HCEC 1CT (cell line): Measurements from ENCODE around the gene CUBN.

Source experiments
- DNase-seq: peaks from one replicate; pipeline ENCODE4 v3.0.0-alpha.2; 2017

CUBN gene

DNA sequence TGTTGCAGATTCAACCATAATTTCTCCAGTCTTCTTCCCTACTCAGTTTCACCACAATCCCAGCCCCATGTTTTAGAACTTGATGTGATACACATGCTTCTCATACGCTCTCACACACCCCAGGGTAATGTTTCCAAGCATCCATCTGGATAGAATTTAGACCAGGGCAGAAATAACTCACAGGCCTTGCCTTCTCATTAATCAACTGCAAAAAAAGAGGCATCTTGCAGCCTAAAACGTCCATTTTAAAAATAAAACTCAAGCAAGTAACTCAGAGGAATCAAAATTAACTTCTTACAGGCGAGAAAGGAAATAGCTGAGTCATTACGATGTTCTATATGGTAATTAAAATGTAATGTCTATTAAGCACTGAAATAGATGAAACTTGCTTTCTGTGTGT is 185.2 kb downstream of the CUBN start:
- DNase-seq = peak; percentile 56

DNA sequence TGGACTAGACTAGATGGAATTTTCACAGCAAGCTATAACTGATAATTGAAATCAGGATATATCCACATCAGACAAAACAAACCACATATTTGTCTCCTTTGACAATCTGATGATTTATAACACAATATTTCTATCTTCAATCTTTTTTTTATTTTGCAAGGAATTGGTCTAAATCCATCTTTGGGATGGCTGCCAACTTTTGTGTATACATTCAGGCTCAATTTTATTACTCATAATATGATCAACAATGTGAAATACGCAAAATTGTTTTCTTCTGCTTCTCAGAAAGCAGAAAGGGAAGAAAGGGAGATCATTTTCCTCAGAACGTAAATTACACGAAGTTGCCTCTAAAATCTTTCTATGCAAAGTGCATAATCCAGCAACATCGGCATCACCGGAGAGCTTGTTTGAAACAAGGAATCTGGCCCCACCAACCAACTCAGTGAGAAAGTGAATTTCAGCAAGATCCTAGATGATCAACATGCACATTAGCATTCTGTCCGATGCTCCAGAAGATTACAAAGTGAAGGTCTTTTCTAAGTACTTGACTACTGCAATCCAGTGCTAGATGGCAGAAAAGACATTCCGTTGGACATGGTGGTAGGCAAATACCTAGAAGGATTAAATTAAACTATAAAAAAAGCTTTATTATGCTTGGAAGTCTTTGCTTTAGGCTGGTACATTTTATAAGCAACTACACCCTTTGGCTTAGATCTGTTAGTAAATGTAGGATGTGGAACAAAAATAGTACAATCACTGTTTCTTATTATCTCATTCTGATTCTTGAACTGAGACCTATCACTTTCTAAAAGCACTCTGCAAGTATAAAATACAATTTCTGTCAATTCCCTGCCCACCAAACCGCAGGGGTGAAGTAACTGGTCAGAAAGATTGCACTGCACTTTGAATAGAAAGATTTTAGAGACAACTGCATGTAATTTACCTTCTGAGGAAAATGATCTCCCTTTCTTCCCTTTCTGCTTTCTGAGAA is 186.0 kb downstream of the CUBN start:
- DNase-seq = peak; percentile 61

DNA sequence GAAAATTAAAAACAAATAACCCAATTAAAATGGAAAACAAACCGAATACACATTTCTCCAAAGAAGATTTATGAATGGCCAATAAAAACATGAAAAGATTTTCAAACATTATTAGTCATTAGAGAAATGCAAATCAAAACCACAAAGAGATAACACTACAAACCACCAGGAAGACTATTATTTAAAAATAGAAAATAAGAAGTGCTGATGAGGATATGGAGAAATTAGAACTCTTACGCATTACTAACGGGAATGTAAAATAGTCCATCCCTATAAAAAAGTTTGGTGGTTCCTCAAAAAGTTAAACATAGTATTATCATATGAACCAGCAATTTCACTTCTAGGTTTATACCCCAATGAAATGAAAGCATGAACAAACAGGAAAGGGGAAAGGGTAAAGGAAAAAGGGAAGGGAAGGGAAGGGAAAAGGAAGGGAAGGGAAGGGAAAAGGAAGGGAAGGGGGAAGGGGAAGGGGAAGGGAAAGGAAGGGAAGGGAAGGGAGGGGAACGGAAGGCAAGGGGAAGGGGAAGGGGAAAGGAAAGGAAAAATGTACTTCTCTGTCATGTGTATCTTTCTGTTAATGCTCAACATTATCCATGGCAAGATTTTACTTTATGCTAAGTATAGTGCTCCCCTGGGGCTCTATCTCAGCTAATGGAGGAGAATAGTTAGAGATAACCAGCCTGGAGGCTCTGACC is 187.1 kb downstream of the CUBN start:
- DNase-seq = no peak

DNA sequence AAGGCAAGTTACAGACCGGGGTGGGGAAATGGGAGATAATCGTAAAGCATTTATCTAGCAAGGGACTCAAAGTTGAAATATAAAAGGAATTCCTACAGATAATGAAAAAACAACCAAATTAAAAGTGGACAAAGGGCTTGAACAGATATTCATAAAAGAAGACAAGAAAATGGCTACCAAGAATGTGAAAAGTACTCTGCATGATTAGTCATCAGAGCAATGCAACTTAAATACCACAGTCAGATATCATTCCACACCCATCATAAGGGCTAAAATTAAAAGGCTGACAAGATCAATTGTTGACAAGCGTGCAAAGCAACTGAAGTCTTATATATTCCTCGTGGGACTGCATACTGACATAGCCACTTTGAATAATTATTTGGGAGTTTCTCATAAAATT is 187.7 kb downstream of the CUBN start:
- DNase-seq = peak; percentile 36

DNA sequence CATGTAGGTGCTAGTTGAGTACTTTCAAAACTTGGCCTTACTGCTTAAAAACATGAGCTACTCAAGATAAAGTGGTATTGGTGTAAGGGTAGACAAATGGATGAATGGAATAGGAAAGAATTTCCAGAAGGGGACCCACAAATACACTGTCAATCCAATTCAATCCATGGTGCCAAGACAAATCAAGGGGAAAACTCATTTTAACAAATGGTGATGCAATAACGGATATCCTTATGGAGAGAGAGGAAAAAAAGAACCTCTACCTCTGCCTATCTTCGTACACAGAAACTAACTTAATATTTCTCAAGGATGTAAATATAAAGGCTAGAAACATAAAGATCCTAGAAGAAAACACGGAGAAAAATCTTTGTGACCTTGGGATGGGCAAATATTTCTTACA is 188.5 kb downstream of the CUBN start:
- DNase-seq = no peak

DNA sequence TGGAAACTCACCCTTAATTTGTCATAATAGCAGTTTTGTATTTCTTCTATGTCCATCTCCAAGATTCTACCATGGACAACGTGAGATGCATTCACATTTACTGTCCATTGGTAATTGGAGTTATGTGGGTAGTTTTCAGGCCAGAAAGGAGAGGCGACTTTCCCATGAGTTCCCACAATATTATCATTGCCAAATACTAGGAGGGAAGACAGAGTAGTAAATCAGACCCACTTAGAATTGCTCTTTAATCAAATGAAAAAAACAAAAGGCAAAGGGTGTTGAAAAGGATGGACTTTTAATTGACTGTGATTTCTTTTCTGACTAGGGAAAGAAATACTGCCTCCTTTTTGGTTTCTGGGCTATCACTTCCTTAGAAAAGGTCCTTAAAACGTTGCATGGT is 190.7 kb downstream of the CUBN start:
- no peak for DNase-seq

DNA sequence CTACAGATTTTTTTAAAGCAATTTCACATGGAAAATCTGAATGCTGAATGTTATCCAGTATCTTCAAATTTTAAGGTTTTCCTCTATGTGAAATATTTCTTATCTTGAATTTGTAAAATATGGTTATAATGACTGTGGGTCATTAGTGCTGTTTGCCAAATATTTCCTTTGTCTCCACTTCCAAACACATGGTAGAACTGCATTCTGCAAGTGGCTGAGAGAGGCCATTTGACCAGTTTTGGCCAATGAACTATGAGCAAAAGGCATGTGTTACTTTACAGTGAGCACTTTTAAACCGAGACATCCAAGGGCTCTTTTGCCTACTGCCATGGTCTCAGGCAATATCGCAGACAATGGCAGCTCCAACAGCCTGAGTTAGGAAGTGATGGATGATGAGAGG is 195.2 kb downstream of the CUBN start:
- no peak for DNase-seq

DNA sequence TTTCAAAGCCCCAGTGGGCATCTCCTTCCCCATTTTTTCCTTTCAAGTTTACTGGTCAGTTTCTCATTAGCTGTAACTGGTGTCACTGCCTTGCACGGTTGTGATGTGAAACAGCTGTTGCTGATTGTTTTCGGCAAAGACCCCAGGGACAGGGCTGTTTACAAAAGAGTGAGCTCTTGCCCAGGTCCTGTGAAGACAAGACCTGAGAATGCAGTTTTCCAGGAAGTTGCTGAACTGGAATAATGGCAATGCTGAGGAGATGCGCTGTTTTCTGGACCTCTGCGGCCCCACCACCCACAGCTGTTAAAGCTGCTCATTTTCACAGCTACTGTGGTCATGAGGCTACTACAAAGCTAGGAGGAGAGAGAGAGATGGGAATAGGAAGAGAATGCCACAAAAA is 195.8 kb downstream of the CUBN start:
- DNase-seq = no peak

DNA sequence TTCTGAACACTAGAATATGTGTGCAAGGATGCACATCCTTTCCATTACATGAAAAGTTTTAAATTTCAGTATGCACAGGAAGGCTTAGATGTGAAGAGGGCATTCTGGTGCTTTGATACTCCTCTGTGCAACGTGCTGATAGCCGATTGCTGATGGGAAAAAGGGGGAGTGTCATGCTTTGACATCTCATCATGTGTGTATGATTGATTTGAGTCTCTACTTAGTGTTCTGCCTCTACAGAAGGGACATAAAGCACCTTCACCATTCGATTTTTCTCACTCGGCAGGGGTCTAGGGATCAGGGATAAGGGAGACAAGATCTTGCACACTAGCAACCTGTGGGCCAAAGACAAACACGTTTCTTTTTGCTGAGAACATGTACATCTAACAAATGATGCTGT is 197.7 kb downstream of the CUBN start:
- no peak for DNase-seq

DNA sequence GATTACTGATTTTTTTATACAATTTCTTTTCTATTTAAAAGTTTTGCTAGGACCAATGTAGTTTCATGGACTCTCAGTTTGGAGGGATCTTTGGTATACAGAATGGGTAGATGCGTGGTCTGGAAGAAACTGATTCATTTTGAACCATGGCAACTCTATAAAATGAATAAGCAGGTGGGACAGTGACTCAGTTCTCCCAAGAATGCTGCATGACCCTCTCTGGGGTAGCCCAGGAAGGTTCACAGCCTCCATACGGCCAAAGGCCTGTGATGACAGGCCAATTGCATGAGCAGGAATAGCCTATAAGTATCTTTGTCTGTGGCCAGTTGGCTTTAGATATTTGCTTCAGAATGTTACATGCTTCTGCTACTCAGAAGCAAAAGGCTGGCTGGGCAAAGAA is 199.1 kb downstream of the CUBN start:
- no peak for DNase-seq

DNA sequence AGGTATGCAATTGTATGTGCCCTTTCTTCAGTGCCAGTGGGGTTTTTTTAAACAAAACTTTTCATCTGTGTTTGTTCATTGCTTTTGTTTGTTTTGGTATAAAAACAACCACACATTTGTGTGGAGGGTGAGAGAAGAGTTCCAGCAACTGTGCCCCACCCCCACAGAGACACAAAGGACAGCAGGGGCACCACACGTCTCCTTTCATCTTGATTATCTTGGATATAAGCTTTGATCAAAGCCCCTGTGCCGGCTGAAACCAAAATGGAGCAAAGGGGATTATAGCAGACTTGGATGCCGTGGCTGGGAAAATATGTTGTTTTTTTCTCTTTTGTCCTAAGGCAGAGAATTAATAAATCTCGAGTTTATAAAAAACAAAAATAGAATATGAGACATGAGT is 200.5 kb downstream of the CUBN start:
- no peak for DNase-seq

DNA sequence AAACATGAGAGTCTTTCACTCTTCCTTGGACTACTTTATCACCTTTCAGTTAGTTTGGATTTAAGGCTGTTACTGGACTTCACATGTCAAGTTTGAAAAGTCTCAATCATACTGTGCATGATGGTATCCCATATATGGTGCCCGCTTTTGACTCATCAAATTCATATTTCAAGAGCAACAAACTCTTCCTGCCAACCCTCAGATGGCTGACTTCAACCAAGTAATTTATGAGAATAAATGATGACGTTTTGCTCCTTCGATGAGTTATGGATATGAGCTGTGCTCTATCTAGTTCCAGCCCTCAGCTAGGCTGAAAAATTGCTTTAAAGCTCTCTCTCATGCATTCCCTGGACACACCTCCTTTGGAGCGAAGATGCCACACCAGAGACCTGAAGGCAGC is 202.1 kb downstream of the CUBN start:
- DNase-seq = no peak

DNA sequence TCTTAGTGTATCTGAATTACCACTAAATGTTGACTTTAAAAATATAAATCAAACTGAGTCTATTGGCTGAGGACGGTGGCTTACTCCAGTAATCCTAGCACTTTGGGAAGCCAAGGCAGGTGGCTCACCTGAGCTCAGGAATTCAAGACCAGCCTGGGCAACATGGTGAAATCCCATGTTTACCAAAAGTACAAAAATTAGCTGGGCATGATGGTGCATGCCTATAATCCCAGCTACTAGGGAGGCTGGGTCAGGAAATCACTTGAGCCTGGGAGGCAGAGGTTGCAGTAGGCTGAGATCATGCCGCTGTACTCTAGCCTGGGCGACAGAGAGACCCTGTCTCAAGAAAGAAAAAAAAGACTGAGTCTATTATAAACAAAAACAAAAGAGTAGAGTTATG is 205.9 kb downstream of the CUBN start:
- DNase-seq = no peak

DNA sequence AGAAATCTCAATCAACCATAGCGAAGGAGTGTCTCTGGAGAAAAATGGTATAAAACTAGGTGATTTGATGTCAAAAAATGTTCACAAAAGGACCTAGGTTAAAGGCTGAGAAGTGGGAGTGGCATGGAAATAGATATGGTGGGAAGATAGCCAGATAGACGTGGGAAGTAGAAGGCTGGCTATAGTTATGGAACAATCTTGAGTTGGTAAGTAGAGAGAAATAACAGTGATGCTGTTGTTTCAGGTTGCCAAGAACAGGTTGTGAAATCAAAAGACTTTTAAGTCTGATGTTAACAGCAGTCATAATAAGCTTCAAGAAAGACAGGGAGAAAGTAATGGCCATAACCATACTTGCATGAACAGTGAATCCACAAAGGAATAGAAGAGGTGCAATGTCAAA is 206.3 kb downstream of the CUBN start:
- DNase-seq = no peak

DNA sequence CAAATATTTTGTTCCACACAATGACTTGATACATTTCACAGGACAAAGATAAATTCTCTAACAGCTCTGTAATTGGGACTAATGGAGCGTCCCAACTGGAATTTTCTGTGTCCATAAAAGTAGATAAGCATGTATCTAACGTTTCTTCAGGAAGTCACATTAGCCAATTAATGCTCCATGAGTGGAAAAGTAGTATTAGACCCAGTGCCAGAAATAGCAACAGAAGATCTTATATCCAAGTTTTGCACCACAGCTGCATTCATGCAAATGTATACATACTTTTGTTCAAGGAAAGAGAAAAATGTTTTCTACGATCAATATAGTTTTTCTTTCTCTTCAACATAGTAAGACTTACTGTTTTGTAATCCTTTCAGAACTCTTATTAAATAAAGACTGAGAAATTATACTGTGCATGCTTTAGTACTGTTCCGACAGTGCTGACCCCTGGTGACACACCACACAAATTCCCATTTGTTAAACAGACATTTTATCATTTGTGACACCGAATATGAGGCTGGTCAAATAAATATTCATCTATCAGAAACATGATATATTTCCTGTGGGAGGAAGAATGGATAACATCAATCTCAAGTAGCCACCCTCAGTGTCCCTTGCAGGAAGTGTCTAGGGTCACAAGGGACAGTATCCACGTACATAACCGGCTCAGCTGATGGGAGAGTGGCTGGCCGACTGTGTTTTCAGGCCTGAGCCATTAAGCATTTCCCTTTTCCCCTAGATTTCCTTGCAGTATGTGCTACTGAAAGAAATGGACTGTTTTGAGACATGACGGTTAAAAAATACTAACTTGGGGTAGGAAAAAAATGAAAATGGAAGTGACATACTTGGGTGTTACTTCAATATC is 210.3 kb downstream of the CUBN start:
- DNase-seq = no peak

DNA sequence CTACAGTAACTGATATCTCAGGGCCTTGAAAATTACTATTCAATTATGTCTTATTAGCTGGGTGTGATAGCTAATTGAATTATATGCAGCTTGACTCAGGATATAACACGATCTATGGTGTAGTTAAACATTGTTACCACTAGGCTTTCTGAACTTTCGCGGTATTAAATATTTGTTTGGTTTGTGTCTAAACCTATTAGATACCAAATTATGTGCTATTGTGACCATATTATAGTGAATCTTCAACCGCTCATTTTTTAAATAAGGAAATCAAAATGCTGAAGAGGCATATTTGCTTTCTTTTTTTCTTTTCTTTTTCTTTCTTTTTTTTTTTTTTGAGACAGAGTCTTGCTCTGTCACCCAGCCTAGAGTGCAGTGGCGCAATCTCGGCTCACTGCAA is 213.1 kb downstream of the CUBN start:
- DNase-seq = no peak

DNA sequence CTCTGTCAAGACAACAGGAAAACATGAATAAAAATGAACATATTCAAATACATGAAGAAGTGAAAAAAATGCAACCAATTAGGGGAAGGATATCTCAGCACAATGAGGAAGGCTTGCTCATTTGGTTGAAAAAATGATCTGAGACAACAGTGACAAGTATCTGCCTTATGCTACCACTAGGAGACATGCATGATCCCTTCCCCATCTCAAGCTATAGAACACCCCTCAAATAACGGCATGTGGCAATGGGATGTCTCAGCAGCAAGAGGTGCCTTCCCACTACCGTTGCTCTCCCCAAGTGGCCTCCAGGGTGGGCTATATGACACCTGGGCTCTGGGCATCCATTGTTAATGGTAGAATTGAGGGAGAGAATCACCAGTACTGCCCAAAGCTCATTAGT is 214.3 kb downstream of the CUBN start:
- DNase-seq = peak; percentile 11

DNA sequence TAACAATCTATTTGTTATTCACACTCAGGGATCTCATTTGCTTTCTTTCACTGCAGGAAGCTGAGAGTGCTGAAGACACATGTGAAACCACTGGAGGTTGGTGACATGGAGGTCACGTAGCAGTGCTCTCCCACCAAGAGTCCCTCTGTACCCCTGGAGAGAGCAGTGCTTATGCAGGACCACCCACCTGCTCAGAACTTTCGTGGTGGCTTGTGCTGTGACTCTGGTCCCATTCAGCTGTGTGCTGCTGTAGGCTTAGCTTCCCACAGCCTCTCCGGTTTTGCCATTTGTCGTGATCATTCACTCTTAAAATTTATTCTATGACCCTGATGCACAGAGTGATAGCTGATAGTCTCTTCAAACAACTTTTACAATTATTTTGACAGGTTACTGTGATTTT is 216.3 kb downstream of the CUBN start:
- DNase-seq = no peak

DNA sequence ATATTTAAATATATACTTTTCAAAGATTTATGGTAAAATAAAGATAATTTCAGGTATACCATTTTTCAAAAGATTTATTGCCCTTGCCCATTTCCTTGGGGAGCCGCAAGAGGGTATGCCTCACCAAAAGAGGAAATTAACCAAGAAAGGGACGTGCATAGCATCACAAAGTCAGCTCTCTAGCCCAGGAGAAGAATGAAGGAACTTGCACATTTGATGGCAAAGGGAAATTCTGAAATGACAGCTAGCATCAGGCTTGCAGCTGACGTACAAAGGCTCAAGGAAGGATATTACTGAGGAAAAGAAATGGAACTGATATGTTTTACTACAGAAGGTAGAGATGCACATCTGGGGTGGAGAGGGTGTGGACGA is 218.8 kb downstream of the CUBN start:
- DNase-seq = no peak

DNA sequence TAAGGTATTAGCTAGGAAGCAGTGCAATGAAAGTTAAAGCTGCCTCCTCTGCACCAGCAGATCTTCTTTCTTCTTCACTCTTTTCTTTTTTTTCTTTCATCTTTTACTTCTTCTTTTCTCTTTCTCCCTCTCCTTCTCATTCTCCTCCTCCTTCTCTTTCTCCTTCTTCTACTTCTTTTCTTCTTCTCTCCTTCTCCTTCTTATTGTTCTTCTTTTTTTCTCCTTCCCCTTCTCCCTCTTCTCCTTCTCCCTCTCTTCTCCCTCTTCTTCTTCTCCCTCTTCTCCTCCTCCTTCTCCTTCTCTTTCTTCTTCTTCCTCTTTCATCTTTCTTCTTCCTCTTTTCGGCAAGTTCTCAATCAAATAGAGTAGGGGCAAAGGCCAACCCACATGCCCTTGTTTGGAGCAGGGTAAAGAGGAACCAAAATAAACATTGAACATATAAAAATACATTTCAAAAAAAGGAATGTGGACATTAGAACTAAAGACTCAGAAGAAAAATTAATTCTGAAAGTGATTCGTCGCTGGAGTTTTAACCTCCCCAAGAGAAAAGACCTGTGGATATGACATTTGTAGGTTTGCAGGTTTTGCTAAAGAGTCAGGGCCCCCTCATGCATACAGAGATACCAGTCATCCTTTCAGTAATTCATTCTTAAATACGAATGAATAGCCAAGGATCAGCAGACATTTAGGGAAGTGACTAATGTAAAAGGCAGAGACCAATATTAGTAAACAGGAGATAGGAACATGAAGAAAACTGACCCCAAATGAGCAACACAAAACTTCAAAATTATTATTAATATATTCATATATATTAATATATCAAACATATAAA is 219.4 kb downstream of the CUBN start:
- peak; percentile 55 for DNase-seq

DNA sequence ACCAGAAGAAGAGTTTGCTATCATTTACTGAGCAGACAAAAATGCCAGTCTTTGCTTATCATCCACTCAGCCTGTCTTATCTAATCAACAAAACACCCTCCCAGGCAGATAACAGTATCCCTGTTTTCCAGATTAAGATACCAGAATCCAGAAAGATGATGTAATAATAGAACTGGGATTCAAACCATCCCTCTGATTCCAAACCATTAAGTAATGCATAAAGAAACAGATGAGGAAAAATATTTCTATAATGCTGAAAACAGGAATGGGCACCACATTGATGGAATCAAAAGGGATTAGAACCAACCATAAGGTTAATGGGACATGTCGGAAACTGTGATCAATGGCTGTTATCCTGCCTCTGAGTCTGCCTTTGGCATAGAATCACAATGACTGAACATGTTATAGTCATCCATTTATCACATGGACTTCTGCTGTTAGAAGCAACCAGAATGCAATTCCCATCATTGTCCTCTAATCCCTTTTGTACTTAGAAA is 220.3 kb downstream of the CUBN start:
- peak; percentile 37 for DNase-seq

DNA sequence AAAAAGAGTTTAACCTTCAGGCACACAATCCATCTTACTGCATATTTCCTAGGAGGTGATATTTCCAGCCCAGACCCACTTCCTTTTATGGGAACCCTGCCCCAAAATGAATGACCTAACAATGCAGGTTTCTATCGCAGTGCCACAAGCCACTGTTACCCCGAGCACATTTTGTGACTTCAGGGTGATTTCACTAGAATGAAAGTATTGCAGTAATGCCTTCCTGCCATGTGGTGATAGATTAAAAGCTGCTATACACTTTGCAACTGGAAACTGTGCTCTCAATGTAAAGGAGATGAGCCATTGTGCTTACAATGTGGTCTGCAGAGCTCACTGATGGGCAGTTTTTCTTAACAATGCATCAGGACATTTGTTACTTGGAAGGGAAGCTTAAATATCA is 221.9 kb downstream of the CUBN start:
- no peak for DNase-seq
